DLD1 (cell line): Measurements from ENCODE around the gene CERS6.
"Not testable (repeated sequence)": the region's sequence is repeated elsewhere in the genome, so short reads cannot be mapped to it uniquely, and the experiment has no call there.

Experiments
- in situ Hi-C: cut with HindIII; loops from 2 replicates; pipeline ENCODE4 v1.10.0; 2017; ENCODE audit warnings: low sequenced_read_pairs

The CERS6 gene

DNA sequence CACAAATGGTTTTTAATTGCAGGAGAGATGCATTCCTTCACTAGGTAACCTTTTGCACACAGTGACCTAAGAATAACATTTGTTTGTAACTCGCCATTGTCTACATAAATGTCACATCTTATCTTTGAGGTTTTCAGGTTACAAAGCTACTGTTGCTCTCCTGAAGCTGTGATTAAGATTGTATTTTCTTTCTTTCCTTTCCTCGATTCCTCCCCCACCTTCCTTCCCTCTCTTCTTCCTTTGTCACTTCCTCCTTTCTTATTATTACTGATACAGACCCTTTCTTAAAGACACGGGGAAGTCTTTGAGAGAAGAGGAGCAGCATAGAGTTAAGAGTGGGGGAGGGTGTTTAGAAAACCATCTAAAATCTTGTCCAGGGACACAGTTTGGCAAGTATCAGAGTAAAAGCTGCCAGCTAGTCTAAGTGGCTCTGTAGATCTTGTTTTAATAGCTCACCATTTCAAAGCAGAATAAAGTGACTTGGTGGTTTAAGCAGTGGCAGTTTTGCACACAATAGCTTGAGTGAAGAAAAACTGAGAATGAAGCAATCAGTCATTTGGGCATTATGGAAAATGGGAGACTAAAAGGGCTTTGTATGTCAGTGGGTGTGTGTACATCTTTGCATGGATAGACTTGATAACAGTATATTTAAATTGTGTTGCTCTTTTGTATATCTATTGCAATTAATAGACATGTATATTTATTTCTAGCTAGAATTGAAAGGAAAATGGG lies 10.9 kb downstream of the CERS6 start:
- in situ Hi-C loops: no loop called here

GRCh38 chr2:168467729-168468128 lies 11.7 kb downstream of the CERS6 start:
- in situ Hi-C loops: no loop called here

GRCh38 chr2:168468354-168468753 lies 12.3 kb downstream of the CERS6 start:
- in situ Hi-C loops: no loop called here

GRCh38 chr2:168469281-168469988 lies 13.4 kb downstream of the CERS6 start:
- in situ Hi-C loops: no loop called here

DNA sequence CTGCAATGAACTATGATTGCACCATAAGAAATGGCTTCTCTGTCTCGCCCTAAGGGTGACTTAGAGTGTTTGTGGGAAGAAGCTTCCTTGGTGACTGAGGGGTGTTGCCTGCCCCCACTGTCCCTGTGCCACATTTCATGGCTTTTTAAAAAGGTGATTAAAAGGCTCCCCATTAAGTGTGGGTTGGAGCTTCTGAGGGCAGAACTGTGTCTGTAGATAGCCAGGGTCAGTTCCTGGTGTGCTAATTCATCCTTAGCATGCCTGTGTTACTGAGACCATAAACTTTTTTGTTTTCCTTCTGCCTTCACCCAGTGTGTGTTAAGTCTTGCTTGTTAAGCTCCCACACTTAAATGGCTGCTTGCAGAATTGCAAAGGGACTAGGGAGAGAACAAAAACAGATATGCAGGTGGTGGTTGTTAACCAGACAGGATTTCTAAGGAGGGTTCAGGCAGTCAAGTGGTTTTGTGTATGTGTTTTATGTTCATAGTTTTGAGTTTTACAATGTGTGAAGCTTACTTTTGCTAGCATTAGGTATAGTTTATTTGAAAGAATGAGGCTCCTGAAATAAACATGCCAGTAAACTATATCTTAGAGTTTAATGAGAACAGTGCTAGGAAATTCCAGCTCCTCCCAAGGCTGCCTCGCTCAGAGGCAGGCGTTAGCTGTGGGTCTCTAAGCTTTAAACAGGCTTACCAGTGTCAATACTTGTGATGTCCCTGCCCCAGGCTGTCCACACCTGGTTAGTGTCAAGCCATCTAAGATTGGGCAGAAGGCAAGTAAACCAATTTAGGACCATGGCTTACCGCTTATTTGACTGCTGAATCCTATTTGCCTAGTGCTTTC lies 14.5 kb downstream of the CERS6 start:
- in situ Hi-C loops: no loop called here

DNA sequence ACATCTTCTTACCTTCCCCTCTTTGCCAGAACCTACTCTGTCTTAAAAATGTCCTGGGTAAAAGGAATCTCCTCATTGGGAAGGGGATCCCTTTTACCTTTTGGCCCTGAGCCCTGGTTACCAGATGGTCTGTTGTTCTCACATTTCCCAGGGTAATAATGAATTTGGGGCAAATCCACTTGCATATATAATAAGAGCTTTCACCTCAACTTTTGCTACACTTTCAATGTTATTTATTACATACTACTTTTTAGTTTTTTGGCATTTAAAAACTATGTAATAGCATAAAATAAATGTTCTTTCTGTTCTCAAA lies 15.0 kb downstream of the CERS6 start:
- in situ Hi-C loops: no loop called here

DNA sequence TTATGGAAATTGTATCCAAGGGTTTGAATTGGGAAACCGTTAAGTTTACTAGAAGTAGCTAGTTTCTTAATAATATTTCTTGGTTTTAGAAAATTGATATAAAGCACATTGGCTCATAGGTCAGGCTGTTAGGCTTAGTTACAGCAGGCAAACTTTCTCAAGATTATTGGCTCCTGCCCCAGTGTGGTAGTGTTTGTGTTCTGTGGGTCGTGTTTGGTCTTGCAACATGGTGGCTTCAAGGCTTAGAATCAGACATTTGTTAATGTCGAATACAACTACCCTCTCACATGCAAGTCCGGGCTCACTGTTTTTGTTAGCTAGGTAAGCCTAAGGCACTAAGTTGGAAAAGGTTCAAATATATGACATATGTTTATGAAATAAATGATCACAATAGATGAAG lies 19.6 kb downstream of the CERS6 start:
- in situ Hi-C loops: no loop called here

DNA sequence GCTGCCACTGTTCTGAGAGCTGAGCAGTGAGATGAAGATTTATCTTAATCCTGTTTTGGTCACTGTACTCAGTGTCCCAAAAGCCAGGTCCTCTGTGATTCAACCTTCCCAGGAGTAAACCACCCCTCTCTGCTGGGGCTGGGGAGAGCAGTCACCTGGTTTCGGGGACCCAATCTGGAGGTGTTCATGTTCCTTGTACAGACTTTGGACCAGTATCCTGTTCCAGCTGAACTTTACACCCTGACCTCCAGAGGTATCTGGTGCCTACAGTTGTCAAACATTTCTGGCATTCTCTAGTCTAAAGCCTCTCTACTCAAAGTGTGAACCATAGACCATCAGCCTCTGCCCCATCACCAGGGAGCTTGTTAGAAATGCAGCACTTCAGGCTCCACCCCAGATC lies 22.1 kb downstream of the CERS6 start:
- in situ Hi-C loops: no loop called here

DNA sequence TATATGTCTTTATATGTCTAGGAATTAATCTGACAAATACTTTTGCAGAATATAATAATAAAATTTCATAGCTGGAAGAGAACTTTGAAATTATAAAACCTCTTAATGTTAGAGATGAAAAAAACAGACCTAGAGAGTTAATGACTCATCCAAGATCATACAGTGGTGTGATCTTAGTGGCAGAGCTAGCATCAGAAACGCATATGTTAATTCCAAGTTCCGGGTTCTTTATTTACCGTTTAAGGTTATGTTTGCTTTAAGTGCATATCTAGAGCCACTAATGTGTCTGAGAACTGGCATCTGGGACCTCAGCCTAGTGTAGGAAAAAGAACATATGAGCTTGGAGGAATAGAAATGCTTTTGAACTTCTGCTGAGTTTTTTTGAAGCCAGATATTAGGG lies 24.3 kb downstream of the CERS6 start:
- in situ Hi-C loops: no loop called here

DNA sequence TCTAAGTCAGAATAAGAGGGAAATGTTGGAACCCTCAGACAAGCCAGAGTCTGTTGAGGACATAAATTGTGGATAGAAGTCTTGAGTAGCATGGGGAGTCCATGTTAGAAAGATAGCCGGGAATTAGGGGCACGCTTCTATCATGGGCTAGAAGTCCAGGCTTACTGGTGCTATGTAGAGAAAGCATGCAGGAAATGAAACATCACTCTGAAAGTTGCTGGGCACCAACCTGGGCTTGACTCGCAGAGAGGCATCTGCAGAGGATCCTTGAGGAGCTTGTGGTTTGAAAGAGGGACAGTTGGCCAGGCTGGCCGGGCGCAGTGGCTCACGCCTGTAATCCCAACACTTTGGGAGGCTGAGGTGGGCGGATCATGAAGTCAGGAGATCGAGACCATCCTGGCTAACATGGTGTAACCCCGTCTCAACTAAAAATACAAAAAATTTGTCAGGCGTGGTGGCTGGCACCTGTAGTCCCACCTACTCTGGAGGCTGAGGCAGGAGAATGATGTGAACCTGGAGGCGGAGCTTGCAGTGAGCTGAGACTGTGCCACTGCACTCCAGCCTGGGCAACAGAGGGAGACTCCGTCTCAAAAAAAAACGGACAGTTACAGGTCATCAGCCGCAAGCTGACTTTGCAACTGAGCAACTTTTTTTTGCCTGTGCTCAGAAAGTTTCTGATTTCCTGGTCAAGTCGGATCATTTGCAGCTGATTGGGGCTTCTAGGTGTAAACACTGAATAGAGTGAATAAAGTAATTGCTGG lies 24.9 kb downstream of the CERS6 start:
- in situ Hi-C loops: no loop called here

DNA sequence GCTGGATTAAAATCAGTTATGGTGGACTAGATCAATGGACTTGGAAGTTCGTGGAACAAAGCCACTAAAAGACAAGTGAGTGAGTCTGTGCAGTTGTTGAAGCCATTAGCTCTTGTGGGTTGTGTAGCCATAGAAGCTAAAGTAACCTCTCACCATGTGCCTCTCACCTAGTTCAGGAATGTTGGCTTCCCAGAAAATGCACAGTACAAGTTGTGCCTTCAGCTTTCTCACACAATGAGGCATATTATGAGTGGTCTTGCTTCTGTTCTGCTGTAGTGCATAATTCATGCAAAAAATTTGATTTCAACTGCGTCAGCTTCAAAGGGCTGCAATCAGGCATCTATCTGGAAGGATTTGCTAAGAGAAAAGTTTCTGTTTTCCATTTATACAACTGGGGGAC lies 26.2 kb downstream of the CERS6 start:
- in situ Hi-C loops: no loop called here

- in situ Hi-C loops: no loop called here
Measured at GRCh38 chr2:168482952-168483831, 27.1 kb downstream of the CERS6 start.

- in situ Hi-C loops: no loop called here
Measured at GRCh38 chr2:168486477-168486876, 30.4 kb downstream of the CERS6 start.

DNA sequence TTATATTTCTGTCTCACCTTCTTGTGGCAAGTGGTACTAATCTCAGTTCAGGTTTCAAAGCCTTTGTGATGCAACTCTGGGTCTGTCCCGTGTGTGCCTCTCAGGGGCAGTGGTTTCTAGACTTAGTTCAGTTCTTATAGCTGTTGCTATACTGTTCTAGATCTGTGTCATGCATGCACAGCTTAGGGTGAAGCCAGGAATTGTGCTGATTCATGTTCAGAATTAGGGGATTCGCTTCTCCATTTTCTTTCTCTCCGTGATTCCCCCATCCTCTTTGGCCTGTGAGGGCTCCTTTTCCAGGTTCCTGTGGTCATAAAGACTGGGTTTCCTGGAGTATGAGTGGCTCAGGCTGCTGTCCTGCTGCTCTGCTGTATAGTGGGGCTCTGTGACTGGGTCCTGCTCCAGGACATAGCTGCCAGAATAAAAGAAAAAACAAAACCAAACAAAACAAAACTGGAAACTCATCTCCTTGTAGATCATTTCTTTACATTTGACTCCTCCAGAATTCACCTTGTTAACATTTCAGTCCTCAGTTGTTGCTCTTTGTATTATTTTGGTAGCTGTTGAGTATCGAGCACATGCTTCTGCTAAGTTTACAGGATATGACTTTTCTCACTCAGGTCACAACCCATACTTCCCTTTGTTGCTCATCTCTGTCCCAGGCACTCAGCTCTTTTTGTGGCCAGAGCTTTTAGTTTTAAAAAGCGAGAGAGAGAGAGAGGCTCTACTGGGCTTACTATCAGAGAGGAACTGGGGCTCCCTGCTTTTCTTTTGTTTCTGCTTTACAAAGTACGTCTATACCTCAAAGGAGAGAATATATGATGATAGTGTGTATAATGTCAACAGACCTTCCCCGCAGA lies 34.2 kb downstream of the CERS6 start:
- in situ Hi-C loops: no loop called here

- in situ Hi-C loops: no loop called here
Measured at GRCh38 chr2:168490946-168491605, 35.0 kb downstream of the CERS6 start.

DNA sequence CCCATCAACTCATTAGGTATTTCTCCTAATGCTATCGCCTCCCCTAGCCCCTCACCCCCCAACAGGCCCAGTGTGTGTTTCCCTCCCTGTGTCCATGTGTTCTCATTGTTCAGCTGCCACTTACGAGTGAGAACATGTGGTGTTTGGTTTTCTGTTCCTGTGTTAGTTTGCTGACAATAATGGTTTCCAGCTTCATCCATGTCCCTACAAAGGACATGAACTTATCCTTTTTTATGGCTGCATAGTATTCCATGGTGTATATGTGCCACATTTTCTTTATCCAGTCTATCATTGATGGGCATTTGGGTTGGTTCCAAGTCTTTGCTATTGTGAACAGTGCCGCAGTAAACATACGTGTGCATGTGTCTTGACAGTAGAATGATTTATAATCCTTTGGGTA lies 35.7 kb downstream of the CERS6 start:
- in situ Hi-C loops: not testable (repeated sequence)

DNA sequence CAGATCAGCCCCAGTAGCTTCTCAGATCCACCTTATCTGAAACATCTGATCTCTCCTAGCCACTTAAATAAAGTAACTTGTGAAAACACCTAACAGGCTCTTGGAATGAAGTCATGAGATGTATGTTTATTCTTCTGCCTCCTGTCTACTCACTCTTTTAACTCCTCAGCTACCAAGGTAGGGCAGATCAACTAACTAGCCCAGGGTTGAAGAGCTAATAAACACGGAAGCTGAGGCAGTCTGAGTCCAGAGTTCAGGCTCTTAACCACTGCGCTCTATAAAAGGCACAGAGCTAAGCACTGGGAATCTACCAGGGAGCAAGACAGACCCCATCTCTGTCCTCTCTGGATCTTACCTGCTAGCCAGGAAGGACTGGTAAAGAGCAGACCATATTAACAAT lies 37.1 kb downstream of the CERS6 start:
- in situ Hi-C loops: not testable (repeated sequence)

DNA sequence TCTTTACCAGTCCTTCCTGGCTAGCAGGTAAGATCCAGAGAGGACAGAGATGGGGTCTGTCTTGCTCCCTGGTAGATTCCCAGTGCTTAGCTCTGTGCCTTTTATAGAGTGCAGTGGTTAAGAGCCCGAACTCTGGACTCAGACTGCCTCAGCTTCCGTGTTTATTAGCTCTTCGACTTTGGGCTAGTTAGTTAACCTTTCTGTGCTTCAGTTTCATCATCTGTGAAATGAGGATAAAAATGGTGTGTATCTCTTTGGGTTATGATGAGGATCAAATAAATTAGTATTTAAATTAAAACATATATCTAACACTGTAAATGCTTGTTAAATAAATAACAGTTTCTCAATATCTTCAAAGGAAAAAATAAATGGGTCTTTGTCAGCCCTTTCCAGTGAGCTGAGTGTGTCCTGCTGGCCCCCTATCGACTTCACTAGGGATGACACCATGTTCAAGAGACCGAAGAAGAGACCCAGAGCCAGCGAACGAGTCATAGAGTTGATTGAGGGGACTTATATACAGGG lies 38.2 kb downstream of the CERS6 start:
- in situ Hi-C loops: no loop called here
